Colonic mucosa (tissue), 4 donors: ENCODE measurements around the gene ARID5A. TPM values are rescaled to one million over a fixed set of nuclear protein-coding genes. Genes with fewer than 3 reads are reported as not detected.

Experiments
- DNase-seq: peaks from one replicate; pipeline ENCODE4 v3.0.0-alpha.2; 2020
- H3K27ac ChIP-seq: fragments of 200-600 bp; one replicate; pipeline ENCODE4 v1.8.0; 2021
- H3K27me3 ChIP-seq: fragments of 200-600 bp; one replicate; pipeline ENCODE4 v1.8.0; 2021
- H3K36me3 ChIP-seq: fragments of 200-600 bp; one replicate; pipeline ENCODE4 v1.8.0; 2021
- H3K4me1 ChIP-seq: fragments of 200-600 bp; one replicate; pipeline ENCODE4 v1.8.0; 2021; ENCODE audit warnings: mild to moderate bottlenecking
- H3K4me3 ChIP-seq: fragments of 200-600 bp; one replicate; pipeline ENCODE4 v1.8.0; 2021
- H3K9ac ChIP-seq, 2 donors: one replicate each; pipeline ENCODE4 v1.7.0; 2013; ENCODE audit warnings: control low read depth in 2 of 2, low read depth in 2 of 2, low read length in 2 of 2
- H3K9me3 ChIP-seq: fragments of 200-600 bp; one replicate; pipeline ENCODE4 v1.8.0; 2021
- intact Hi-C: fragments of 100-400 bp; cut with DNase I; formaldehyde crosslinking; loops from one replicate; pipeline ENCODE4 v1.14.1; 2022
- total RNA-seq, 2 donors: library from RNA; stranded (reverse); fragmentation: NEBNext Ultra II Directional in 1 of 2; extraction: Animal tissue kit (Norgen Biotek cat#: 25700) in 1 of 2; gene quantifications; one replicate each; pipeline ENCODE4 v1.2.1, GENCODE V29; 2021
- TF ChIP-seq, protein P1 (sequence below): fragments of 200-600 bp; IDR thresholded peaks from one replicate; pipeline ENCODE4 v1.8.0; 2022; ENCODE audit warnings: antibody characterized with exemption, mild to moderate bottlenecking
- donor health status: healthy.
- donor health status: DM: no; HTN: no; CAD: no.
- donor health status: DM: no; HTN: no; CAD: no.

Gene ARID5A
- total RNA-seq, 2 donors from 2014 or later: 6.9 to 16.4 TPM

DNA sequence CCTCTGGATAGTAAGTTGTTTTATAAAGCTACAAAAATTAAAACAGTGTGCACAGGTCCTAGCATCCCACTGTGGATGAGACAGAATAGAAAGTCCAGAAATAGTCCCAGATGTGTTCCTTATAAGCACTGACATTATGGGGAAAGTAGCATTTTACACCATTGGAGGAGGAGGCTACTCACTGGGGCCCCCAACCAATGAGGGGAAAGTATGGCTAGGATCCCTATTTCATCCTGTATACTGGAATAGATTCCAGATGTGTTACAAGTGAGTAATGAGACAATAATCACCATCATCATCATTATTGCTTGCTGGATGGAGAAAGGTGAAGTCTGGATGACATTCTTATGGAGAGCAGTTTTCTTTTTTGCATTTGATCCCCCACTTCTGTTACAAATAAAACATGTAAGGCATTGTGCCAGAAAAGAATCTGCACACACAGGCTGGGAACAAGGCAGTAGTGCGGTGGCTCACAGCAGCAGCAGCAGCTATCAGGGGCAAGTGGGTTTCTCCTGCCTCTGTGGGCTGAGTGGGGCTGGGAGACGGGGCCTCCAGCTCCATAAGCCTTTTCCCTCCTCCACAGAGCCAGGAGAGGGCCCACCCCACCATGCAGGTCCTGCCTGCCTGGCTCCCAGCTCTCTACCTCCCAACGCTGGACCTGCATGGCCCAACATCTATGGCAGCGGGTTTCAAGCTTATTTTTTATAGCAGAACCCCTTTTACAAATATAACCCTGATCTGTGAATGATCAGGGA lies 5.0 kb downstream of the ARID5A start:
- no peaks in the 10 kb centered on the region for H3K36me3 ChIP-seq
- TF ChIP-seq, protein P1, sequence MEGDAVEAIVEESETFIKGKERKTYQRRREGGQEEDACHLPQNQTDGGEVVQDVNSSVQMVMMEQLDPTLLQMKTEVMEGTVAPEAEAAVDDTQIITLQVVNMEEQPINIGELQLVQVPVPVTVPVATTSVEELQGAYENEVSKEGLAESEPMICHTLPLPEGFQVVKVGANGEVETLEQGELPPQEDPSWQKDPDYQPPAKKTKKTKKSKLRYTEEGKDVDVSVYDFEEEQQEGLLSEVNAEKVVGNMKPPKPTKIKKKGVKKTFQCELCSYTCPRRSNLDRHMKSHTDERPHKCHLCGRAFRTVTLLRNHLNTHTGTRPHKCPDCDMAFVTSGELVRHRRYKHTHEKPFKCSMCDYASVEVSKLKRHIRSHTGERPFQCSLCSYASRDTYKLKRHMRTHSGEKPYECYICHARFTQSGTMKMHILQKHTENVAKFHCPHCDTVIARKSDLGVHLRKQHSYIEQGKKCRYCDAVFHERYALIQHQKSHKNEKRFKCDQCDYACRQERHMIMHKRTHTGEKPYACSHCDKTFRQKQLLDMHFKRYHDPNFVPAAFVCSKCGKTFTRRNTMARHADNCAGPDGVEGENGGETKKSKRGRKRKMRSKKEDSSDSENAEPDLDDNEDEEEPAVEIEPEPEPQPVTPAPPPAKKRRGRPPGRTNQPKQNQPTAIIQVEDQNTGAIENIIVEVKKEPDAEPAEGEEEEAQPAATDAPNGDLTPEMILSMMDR: no peak
- no peaks in the 10 kb centered on the region for H3K27me3 ChIP-seq
- no peak overlapping the region for H3K27ac ChIP-seq
- no peak overlapping the region for H3K4me3 ChIP-seq
- no peak overlapping the region for H3K9ac ChIP-seq
- H3K9me3 ChIP-seq: no peaks in the 10 kb centered on the region
- intact Hi-C loops: no loop called here
- DNase-seq: no peak
- peaks cover 9% of the 10 kb centered on the region for H3K4me1 ChIP-seq

DNA sequence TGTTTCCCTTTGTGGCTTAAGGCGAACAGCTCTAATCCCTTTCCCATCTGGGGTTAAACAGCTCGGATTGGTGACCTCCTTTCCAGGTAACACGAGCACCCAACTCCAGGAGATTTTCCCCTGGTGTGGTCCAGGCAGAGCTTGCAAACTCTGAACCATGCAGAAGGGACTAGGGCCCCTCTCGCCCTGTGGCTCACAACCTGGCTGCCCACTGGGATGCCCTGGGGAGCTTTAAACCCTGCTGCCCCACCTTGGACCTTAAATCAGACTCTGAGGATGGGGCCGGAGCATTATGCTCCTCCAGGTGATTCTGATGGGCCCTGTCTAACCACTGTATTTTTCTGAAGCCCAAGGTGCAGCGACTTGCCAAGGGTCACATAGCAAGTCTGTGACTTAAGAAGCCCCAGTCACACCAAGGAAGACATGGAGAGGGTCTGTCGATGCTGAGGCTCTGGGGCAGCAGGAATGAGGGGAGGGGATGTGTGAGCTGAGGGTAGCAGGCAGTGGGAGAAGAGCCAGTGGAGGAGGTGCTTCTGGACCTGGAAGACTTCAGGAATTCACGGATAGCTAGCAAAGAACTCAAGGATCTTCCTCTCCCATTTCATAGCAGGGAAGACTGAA lies 5.9 kb downstream of the ARID5A start:
- Histone ChIP-seq H3K9ac (no peak overlapping the region), H3K27me3 (no peaks in the 10 kb centered on the region), H3K27ac (no peak overlapping the region), H3K9me3 (no peaks in the 10 kb centered on the region), H3K4me1 (peaks cover 9% of the 10 kb centered on the region), H3K36me3 (no peaks in the 10 kb centered on the region), H3K4me3 (no peak overlapping the region)
- DNase-seq: no peak
- intact Hi-C loops: no loop called here
- TF ChIP-seq, protein P1: no peak

DNA sequence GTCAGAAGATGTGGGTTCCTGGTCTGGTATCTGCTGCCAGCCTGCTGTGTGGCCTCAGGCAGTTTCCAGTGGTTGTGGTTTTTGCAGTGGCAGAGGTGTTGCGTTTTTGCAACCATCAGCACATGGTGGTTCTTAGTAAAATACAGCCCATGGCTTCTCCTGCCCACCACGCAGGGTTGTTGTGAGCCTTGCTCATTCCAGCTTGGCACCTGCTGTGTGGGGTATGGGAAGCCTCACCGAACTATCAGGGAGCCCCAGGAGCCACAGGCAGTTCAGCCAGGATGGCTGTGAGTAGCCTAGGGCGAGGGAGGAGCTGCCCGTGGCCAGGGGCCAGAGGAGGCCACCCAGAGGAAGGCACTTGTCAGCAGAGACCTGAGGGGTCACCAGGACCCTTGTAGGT lies 9.8 kb downstream of the ARID5A start:
- Histone ChIP-seq H3K9ac (no peak overlapping the region), H3K27me3 (no peaks in the 10 kb centered on the region), H3K27ac (no peak overlapping the region), H3K36me3 (peaks cover 19% of the 10 kb centered on the region), H3K4me3 (no peak overlapping the region), H3K9me3 (no peaks in the 10 kb centered on the region), H3K4me1 (no peaks in the 10 kb centered on the region)
- TF ChIP-seq, protein P1: no peak
- DNase-seq: no peak
- intact Hi-C loops: no loop called here

DNA sequence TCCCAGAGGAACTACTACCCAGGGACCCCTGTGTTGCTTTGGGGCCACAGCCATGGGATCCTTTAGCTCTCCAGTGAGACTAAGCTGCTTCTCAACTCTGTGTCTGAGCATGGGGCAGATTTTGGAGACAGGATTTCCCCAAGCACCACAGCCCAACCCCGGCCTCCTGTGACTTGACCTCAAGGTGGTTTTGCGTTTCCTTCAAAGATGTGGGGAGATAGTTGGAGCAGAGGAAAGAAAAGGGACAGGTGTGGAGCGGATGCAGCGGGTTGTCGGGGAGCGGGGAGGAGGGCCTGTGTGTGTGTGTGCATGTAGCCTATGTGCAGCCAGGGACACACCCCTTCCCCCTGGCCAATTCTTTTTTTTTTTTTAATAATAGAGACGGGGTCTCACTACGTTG lies 10.2 kb downstream of the ARID5A start:
- H3K27me3 ChIP-seq: no peaks in the 10 kb centered on the region
- intact Hi-C loops: no loop called here
- DNase-seq: no peak
- no peak overlapping the region for H3K9ac ChIP-seq
- H3K9me3 ChIP-seq: no peaks in the 10 kb centered on the region
- H3K4me3 ChIP-seq: no peak overlapping the region
- H3K4me1 ChIP-seq: no peaks in the 10 kb centered on the region
- no peak overlapping the region for H3K27ac ChIP-seq
- peaks cover 19% of the 10 kb centered on the region for H3K36me3 ChIP-seq
- TF ChIP-seq, protein P1: no peak

DNA sequence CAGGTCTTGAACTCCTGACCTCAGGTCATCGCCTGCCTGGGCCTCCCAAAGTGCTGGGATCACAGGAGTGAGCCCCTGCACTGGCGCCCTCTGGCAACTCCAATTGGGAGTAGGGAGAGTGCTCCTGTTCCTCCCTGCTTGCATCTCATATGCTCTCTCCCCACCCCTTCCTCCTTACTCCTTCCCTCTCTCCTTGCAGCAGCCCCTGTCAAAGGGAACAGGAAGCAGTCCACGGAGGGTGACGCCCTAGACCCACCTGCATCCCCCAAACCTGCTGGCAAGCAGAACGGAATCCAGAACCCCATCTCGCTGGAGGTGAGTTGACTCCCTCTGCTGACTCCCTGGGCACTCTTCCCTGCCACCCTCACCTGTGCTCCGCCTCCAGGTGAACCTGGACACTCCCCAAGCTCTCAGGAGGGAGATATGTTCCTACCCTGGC lies 10.7 kb downstream of the ARID5A start:
- no peaks in the 10 kb centered on the region for H3K4me1 ChIP-seq
- H3K36me3 ChIP-seq: peaks cover 19% of the 10 kb centered on the region
- H3K9ac ChIP-seq: no peak overlapping the region
- DNase-seq: no peak
- no peaks in the 10 kb centered on the region for H3K27me3 ChIP-seq
- TF ChIP-seq, protein P1: no peak
- H3K4me3 ChIP-seq: no peak overlapping the region
- intact Hi-C loops: no loop called here
- H3K9me3 ChIP-seq: no peaks in the 10 kb centered on the region
- no peak overlapping the region for H3K27ac ChIP-seq
